Frontal cortex (tissue), 4 donors: ENCODE data around the gene C1QL1. TPM values are rescaled to one million over a fixed set of nuclear protein-coding genes. Genes with fewer than 3 reads are reported as not detected.

Experiments used
- DNase-seq, 2 donors: peaks; one replicate each; pipeline ENCODE4 v3.0.0; 2012; ENCODE audit warnings: low spot score in 2 of 2
- FAIRE-seq: peaks from 2 replicates; lab custom pipeline; 2012; peaks lifted over from hg19 to GRCh38; lab: Jason Lieb, UNC
- total RNA-seq: library from RNA; depleted of rRNA; stranded (reverse); fragments of >200 nt; gene quantifications from one replicate; pipeline ENCODE4 v1.2.3, GENCODE V29; 2014
- donor health status: control.
- donor health status: control.
- donor health status: control.

The C1QL1 gene
- total RNA-seq, 1 donor from 2014 or later, result 1.2 TPM

DNA sequence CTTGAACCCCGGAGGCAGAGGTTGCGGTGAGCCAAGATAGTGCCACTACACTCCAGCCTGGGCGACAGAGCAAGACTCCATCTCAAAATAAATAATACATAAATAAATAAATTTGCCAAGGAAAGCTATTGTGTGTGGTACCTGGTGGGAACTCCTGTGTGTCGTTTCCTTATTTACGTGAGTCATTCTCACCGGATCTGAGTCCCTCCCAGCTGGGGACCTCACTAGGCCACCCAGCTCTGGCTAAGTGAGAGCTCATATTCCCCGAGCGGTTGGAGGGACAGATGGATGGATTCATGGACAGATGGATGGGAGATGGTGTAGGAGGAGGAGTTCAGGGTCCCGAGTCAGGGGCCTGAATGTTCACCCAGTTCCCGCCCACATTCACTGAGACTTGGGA, 22.9 kb upstream of the C1QL1 start:
- no peak for FAIRE-seq
- no peak for DNase-seq

DNA sequence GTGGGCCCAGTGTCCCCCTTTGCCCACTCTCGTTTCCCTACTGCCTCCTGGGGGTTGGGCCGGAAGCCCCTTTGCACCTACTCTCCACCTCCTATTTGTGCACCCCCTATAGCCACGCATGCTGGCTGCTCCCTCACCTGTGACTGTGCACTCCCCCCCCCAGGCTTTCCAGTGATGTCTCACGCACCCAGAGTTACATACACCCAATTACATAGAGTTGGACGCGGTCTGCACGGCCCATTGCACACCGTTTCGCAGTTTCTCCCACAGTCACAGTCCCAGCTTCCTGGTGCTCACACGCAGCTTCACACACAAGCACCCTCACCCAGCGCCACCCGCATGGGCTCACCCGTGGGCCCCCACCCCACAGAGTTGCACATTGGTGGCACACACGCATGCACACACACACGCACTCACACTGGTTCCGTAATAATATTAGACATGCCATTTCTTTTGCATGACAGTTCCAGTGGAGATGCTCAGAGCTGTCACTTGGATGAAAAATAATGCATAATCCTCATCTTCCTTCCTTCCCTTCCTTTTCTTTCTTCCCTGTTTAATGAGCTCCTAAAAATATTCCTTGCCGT, 21.5 kb upstream of the C1QL1 start:
- FAIRE-seq, result no peak

DNA sequence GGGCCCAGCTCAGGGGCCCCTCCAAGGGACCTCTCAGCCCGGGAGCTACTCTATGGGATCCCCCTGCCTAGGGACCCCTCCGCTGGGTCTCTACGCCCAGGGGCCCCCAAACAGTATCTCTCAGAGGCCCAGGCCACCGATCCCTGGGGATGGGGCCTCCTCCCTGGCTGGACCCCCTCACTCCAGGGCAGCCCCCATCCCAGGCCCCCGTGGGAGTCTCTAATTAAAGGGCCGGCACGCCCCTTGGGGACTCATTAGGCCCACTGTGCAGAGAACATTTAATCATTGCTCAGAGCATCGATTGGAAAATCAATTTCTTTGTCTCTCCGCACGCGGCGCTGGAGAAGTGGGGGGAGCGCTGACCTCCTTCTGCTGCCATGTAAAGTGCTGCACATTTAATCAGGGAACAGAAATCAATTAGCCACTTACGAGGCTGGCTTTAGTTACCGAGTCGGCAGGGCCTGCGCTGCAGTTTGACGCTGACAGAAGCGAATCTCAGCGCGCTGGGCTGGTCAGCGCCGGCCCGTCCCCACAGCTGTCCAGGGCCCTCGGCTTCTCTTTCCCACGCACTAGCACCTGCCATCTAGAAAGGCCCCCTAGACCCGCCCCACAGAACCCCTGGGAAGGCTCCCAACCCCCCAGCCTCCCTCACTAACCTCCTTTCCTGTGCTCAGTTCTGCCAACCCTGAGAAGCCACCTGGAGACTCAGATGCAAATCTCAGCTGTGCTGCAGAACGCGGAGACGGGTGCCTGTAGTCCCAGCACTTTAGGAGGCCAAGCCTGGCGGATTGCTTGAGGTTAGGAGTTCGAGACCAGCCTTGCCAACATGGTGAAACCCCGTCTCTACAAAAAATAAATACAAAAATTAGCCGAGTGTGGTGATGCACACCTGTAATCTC, 20.2 kb upstream of the C1QL1 start:
- FAIRE-seq, result no peak
- no peak for DNase-seq

More for the DNA sequence above, 21.5 kb upstream of the C1QL1 start:
- no peak for DNase-seq

DNA sequence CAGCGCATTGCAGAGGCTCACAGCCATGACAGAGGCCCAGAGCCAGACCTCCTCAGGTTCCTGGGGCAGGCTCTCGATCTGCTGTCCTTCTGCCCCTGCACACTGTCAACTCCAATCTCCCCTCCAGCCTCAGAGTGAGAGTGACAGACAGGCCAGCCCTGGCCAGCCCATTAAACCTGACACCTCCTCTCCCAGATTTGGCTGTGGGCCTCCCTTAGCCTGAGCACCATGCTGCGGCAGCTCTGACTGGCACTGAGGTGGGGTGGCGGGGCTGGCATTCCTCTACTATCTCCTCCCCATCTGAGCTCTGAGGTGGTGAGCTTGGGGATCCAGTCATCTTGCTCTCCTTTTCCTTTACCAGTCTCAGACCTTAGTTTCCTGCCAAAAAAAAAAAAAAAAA, 15.5 kb upstream of the C1QL1 start:
- FAIRE-seq, result no peak
- no peak for DNase-seq

DNA sequence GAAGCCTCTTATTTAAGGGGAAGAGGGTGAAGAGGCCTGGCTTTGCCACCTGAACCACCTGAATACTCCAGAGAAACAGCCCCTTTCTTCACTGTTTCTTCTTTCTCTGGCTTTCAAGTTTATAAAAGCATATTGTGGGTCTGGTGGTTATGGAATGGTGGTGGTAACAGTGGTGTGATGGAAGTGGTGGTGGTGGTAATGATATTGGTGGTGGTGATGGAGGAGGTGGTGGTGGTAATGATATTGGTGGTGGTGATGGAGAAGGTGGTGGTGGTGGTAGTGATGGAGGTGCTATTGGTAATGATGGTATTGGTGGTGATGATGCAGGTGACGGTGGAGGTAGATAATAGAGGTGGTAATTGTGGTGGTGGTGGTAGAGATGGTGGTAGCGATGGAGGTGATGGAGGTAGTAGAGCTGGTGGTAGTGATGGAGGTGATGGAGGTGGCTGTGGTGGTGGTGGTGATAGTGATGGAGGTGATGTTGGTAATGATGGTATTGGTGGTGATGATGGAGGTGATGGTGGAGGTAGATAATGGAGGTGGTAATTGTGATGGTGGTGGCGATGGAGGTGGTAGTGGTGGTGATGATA, 14.1 kb upstream of the C1QL1 start:
- FAIRE-seq, result no peak

DNA sequence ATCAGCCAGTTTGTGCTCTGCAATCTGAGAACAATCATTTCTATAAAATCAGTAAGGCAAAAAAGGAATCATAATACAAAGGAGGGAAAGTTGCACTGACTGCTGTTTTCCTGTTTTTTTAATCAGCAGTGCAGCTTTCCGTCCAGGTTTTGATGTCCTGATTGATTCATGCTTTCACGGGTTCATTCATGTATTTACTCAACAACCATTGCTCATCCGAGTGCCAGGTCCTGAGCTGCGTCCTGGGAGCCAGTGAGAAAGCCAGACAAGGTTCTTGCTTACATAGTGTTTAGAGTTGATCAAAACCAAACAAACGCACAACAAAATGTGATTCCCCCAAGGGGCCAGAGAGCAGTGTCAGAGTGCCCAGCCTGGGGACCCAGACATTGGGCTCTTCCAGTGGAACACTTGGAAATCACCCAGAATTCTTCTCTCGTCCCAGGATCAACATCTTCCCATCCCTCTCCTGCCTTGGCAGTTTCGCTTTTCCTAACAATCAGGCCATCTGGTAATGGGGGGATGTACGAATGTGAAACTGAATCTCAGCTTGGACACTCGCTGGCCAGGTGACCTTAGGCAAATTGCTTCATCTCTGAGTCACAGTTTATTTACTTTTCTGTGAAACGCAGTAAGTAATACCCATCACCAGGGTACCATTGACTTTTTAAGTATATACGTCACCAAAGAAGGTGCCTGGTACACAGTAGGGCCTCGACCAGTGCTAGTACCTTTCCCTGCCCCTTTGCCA, 13.3 kb upstream of the C1QL1 start:
- FAIRE-seq, result no peak
- no peak for DNase-seq

More for the DNA sequence above, 14.1 kb upstream of the C1QL1 start:
- DNase-seq, result no peak

DNA sequence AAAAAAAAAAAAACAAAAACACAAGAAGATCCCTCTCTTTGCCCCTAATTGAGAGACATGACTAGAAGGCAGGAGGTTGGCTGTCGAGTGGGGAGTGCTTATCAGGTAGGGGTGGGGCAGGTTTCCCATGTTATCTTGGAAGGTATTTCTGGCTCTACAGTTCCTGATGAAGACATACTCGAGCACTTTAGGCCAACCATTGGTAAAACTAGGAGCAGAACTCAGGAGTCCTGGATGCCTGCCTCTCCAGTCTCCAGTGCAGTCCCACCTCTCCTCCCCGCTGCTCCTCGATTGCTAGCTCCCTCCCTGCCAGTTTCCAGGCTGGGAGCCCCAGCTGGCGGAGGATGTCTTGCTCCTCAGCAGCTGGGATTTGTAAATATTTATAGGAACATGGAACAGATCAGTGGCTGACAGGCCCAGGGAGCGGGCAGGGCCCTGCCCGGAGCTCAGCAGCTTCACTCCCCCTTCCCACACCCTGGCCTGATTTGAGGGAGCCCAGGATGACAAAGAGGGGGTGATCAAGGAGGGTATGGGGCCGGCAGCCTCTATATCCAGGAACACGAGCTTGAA, 11.4 kb upstream of the C1QL1 start:
- DNase-seq, result no peak
- no peak for FAIRE-seq

DNA sequence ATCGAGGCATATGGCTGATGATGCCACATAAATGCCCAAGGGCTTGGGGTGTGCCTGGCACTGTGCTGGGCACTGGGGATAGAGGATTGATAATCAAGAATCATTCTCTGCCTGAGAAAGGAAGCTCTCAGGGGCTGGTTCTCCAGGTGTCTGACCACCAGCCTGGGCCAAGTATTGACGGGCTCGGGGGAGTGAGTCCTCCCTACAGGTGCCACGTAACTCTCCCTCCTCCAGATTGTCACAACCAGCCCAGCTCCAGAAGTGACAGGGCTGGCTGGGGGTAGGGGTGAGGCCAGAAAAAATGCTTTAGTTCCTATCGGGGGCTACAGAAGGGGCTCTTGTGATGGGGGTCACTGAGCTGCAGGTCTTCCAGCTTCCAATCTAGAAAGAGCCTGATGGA, 10.7 kb upstream of the C1QL1 start:
- DNase-seq, result no peak
- no peak for FAIRE-seq

DNA sequence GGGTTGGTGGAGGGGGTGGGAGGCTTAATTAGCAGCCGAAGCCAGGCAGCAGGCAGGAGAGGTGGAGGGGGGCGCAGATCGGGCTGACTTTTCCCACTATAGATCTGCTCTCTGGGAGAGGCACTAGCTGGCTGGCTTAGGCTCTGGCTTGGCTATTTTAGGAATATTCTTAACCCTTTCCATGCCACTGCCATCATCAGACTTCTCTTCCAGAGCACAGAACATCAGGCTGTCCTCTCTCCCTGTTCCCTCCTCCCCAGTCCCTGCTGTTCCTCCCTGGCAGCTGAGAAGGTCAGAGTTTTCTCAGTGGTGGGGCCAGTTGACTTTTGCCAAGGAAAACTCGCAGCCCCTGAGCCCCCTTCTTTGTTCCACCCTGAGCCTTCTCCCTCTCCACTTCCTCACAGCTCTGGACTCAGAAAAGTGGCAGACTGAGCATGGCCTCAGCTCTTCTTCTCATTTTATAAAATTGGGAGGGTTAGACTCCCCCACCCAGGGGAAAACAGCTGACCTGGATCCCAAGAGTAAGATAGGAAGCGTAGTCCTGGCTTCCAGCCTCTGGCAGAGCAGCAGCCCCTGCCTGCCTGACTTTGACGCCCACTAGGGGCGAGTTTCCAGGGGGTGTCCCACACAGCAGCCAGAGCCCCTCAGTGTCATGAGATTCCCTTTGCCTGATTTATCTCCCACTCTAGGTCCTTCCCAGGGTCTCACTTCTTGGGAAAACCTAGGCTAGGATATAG, 9.9 kb upstream of the C1QL1 start:
- FAIRE-seq, result no peak

DNA sequence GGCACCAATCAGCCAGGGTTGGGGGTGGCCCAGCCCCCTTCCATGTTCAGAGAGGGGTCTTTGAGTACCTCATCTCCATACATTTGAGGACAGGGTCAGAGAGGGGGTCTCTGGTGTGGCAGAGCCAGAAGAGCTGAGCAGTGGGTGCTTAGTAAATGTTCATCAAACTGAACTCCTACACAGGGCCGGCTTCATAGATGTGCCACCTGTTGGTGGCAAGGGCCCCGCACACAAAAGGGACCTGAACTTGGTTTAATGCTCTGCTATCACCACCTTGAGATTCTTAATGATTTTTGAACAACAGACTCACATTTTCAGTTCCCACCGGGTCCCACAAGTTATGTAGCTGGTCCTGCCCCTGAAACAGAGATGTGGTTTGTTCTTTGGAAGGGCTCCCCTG, 9.0 kb upstream of the C1QL1 start:
- DNase-seq (no peak), FAIRE-seq (no peak)

More for the DNA sequence above, 9.9 kb upstream of the C1QL1 start:
- no peak for DNase-seq

DNA sequence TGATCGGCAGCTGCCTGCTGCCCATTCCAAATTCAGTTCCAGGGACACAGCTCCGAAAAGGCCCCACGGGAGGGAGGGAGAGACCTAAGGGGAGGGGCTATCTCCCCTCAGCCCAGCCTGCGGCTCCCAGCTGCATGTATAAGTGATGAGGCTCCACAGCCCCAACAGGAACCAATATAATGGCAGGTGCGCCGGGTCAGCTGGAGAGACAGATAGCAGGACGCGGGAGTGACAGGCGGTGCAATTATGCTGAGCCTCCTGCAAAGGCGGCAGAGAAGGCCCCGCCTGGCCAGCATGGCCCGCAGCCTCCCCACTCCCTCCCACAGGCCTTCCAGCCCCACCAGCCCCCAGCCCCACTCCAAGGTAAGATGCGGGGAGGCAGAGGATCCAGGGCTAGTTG, 8.1 kb upstream of the C1QL1 start:
- FAIRE-seq (no peak), DNase-seq (no peak)

DNA sequence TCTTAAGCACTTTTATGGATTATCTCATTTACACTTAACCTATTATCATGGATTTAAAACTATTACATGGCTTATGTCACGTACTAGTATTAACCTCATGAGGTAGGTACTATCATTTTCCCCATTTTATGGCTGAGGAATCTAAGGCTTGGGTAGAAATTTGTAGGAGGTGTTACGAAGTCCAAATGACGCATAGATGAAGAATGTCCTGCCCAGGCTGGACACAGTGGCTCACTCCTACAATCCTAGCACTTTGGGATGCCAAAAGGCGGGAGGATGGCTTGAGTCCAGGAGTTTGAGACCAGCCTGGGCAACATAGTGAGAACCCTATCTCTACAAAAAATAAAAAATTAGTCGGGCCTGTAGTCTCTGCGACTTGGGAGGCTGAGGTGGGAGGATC, 4.8 kb upstream of the C1QL1 start:
- FAIRE-seq, result no peak
- no peak for DNase-seq

DNA sequence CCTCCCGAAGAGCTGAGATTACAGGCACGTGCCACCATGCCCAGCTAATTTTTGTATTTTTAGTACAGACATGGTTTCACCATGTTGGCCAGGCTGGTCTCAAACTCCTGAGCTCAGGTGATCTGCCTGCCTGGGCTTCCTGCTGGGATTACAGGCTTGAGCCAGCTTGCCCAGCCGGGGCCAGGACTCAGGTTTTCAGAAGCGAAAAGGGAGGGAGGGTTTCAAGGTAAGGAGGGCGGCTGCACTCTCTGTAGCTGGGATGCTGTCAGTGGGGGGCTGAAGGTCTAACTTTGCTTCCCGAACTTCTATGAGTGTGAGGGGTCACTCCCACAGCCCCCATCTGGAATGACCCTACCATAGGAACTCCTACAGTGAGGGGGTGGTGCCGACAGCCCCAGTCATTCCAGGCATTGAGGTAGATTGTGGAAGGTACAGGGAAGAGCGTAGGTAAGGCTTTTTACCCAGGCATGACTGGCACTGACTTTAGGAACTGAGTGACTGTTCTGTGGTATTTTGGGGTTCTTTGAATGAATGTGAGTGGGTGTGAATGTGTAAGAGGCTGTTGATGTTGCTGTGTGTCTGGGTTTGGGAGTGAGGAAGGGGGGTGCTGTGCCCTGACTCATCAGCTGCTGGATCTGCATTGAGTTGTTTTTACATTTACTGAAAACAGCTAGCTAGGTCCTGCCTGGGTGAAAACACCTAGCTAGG, 3.8 kb upstream of the C1QL1 start:
- DNase-seq, result peak in 1 of 2 donors; percentile 48
- FAIRE-seq, result no peak

DNA sequence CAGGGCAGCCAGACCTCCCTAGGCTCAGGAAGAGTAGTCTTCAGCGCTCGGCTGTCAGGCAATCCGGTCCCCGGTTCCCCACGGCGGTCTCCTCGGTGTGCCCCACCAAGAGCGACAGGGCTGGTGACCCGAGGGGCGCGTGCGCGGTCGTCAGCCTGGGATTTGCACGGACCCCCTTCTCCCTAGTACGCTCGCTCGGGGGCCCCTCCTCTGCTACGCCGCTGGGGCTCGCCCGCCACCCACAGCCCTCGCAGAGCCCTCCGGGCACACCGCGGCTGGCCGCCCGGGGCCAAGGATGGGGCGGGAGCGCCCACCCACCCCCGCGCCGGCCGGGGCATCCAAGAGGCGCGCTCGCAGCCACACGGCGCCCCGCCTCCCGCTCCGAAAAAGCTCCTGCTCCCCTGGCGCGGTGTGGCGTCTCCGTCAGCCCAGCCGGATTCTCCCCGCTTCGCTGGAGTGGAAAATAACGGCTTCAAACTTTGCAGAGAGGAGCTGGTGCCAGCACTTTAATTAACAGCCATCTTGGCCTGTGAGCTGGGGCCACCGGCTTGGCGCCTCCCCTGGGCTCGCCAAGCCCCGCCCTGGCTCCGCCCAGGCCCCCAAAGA, 2.1 kb upstream of the C1QL1 start:
- DNase-seq (peak in 1 of 2 donors; percentile 70), FAIRE-seq (no peak)

DNA sequence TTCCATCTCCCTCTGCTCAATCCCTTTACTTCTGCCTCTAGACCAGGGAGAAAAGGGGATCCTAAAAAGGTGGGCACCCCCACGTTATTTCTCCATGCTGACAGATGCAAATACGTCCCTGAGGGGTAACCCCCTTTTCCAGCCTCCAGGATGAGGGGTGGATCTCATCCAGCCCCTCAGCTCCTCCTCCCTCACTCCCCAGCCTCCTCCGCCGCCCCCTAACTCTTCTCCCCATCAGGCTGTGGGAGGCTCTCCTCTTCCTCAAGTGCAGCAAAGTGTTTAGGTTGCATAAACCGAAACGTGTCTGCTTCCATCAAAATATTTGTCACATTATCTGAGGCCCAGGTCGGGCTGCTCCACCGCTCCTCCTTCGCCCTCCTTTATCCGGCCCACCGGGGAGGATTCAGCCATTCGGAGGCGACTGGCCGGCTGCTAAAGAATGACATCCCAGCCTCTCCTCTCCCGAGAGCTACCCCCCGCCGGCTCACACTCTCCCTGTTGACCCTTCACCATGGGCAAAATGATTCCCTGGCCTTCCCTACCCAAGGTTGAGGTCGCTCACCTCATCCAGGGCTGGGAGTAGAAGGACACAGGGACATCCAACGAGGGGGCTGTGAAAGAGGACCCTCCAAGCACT, 1.2 kb upstream of the C1QL1 start:
- DNase-seq, result no peak
- FAIRE-seq, result no peak

DNA sequence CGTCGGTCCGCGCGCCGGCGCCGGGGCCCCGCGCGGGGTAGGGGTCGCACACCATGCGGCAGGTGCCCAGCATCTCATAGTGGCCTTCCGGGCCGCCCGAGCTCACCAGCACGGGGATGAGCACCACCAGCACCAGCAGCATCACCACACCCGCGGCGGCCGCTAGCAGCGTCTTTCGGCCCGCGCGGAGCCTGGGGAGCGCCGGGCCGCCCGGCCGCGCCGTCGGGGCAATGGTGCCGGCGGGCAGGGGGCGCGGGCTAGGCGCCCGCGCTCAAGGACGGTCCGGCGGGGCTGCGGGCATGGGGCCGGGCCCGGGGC, 237 bp downstream of the C1QL1 start:
- no peak for FAIRE-seq
- DNase-seq, result no peak

DNA sequence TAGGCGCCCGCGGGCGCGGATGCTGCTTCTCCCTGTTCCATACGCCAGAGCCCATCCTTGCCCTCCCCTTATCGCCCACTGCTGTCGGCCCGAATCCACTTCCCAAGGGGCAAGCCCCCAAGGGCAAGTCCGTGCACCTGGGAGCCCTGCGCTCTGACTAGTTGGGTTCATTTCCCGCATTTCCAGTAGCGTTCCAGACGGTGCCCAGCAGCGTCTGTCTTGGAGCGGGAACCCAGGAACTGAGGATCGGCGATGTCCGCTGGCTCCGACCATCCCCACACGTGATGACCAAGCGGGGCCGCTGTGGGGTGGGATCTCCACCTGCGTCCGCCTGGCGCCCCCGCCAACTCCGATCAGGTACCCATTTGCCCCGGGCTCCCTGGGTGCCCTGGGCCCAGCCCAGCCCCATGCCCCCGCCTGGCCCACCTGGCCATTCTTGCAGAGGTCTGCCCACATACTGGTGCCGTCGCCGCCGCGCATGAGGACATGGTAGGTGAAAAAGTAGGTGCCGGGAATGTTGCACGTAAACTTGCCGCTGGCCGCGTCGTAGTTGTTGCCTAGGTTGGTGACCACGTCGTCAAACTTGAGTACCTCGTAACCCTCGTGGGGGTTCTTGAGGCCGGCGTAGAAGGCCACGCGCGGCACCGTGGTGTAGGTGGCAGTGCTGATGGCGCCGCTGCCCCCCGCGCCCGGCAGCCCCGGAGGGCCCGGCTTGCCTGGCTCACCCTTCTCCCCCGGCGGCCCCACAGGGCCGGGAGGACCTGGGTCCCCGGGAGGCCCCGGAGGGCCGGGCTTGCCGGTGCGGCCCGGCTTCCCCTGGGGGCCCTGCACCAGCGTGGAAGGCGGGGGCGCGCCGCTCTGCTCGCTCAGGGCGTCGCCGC, 837 bp downstream of the C1QL1 start:
- FAIRE-seq (no peak), DNase-seq (no peak)
